WI38 (cell line): Measurements from ENCODE around the gene LZTS3.
"Not testable (repeated sequence)": the region's sequence is repeated elsewhere in the genome, so short reads cannot be mapped to it uniquely, and the experiment has no call there.

Experiments
- H3K4me3 ChIP-seq: 2 replicates; pipeline ENCODE4 v1.5.1; 2011; ENCODE audit warnings: low read depth, mild to moderate bottlenecking, control low read depth, low read length
- TF ChIP-seq, protein P1 (sequence below): IDR thresholded peaks from 2 replicates; pipeline ENCODE4 v1.5.1; 2012; ENCODE audit warnings: low read depth, mild to moderate bottlenecking, control low read depth, low read length

LZTS3 gene

DNA sequence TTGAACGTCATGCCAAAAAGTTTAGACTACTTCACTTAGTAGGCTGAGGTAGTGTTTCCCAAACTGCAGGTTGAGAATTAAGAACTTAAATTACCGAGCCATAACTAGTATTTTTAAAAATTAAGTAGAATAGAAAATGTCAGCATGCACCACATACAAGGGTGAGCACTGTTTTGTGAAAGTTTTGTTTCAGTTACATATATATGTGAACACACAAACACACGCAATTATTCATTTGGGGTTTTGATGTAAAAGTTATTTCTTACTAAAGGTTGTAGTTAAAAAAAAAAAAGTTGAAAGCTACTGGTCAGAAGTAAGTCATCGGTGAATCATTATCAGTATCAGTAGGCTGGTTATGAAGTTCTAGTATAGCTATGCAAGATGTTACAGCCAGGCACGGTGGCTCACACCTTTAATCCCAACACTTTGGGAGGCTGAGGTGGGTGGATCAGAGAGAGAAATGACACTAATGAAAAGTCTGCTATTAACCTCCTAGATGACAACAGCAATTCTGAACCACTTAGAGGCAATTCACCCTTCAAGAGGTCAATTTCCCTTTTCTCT is 37.8 kb downstream of the LZTS3 start:
- no peak overlapping the region for H3K4me3 ChIP-seq
- TF ChIP-seq, protein P1, sequence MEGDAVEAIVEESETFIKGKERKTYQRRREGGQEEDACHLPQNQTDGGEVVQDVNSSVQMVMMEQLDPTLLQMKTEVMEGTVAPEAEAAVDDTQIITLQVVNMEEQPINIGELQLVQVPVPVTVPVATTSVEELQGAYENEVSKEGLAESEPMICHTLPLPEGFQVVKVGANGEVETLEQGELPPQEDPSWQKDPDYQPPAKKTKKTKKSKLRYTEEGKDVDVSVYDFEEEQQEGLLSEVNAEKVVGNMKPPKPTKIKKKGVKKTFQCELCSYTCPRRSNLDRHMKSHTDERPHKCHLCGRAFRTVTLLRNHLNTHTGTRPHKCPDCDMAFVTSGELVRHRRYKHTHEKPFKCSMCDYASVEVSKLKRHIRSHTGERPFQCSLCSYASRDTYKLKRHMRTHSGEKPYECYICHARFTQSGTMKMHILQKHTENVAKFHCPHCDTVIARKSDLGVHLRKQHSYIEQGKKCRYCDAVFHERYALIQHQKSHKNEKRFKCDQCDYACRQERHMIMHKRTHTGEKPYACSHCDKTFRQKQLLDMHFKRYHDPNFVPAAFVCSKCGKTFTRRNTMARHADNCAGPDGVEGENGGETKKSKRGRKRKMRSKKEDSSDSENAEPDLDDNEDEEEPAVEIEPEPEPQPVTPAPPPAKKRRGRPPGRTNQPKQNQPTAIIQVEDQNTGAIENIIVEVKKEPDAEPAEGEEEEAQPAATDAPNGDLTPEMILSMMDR: no peak

DNA sequence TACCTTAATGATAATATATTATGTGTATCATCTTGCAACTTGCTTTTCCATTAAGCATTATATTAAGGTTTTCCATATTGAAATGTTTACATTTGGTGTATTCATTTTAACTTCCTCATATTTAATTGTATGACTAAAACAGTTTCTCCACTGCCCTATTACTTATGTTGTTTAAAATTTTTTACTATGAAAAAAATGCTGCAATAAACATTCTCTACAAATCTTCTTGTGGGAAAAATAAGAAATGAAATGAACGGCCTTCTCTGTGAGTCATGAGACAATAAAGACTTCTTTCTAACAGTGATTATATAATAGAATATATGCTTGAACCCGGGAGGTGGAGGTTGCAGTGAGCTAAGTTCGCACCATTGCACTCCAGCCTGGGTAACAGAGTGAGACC is 39.2 kb downstream of the LZTS3 start:
- TF ChIP-seq, protein P1: no peak
- H3K4me3 ChIP-seq: no peak overlapping the region

DNA sequence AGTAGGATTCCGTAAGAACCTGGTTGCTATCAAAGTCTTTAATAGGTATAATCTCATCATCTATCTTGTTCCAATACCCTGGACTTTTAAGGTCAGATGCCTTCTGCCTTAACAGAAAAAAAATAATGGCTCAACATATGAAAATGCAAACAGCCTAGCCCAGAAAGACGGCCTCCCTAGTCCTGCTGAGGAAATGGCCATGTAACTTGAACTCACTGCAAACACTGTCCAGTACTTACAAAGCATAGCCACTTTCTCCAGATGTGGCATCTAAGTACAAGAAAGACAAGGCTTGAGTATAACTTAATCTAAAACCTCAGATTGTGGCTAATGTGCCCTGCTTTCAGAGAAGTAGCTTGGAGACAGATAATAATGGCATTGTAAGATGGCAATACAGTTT is 40.2 kb downstream of the LZTS3 start:
- TF ChIP-seq, protein P1: no peak
- no peak overlapping the region for H3K4me3 ChIP-seq

DNA sequence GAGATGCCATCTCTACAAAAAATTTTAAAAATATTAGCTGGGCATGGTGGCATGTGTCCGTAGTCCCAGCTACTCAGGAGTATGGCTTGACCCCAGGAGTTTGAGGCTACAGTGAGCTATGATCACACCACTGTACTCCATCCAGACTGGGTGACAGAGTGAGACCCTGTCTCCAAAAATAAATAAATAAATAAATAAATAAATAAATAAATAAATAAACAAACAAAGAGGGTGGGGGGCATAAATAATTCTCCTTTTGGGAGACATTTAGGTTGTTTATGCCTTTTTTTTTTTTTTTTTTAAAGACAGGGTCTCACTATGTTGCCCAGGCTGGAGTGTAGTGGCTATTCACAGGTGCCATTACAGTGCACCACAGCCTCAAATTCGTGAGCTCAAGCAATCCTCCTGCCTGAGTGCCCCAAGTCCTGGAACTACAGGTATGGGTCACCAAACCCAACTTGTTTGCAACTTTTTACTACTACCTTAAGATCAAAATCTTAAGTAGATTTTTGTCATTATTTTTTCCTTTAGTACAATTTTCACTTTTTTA is 43.2 kb downstream of the LZTS3 start:
- TF ChIP-seq, protein P1: no peak
- no peak overlapping the region for H3K4me3 ChIP-seq

DNA sequence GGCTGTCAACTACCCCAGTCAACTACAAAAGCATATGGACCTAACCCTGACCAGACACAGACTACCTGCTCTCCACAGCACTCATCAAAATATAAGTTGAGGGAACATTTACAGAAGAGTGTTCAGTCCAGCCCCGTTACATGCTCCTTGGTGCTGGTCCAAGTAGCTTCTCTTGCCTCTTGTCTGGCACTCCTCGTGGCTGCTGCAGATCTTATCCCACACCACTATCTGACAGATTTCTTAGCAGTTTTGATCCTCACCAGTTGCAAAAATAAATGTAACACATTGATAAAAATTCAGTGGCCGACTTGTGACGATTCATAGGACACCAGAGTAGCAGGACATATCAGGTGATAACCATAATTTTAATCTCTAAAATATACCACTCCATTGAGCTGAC is 44.3 kb downstream of the LZTS3 start:
- no peak overlapping the region for H3K4me3 ChIP-seq
- TF ChIP-seq, protein P1: no peak

DNA sequence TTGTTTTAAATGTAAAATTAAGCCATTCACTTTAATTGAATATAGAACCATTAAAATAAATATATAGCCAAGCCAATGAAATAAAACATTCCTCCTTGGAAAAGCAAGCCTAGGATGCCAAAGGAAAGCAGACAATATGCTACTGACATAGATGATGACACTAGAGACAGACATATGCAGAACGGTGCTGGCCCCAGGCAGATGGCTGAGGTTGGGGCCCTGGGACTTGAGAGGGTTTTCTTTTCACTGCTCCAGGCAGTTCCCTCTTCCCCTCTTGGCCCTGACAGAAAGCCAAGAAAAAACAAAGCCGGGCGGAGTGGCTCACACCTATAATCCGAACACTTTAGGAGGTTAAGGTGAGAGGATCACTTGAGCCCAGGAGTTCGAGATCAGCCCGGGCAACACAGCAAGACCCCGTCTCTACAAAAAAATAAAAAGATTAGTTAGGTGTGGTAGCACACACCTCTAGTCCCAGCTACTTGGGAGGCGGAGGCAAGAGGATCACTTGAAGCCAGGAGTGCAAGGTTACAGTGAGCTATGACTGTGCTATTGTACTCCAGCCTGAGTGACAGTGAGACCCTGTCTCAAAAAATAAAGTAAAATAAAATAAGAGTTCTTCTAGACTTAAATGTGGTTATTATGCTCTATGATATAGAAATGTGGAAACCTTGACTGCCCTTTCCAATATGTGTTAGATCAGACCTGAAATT is 44.9 kb downstream of the LZTS3 start:
- H3K4me3 ChIP-seq: no peak overlapping the region
- TF ChIP-seq, protein P1: no peak

DNA sequence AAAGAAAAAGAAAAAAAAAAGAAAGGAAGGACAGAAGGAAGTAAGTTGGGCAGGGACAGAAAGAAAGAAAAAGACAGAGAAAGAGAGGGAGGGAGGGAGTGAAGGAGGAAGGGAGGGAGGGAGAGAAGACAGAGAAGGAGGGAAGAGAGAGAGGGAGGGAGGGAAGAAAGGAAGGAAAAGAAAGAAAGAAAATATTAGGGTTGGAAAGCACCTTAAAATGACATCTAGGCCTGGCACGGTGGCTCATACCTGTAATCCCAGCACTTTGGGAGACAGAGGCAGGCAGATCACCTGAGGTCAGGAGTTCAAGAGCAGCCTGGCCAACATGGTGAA is 46.9 kb downstream of the LZTS3 start:
- TF ChIP-seq, protein P1: no peak
- no peak overlapping the region for H3K4me3 ChIP-seq

DNA sequence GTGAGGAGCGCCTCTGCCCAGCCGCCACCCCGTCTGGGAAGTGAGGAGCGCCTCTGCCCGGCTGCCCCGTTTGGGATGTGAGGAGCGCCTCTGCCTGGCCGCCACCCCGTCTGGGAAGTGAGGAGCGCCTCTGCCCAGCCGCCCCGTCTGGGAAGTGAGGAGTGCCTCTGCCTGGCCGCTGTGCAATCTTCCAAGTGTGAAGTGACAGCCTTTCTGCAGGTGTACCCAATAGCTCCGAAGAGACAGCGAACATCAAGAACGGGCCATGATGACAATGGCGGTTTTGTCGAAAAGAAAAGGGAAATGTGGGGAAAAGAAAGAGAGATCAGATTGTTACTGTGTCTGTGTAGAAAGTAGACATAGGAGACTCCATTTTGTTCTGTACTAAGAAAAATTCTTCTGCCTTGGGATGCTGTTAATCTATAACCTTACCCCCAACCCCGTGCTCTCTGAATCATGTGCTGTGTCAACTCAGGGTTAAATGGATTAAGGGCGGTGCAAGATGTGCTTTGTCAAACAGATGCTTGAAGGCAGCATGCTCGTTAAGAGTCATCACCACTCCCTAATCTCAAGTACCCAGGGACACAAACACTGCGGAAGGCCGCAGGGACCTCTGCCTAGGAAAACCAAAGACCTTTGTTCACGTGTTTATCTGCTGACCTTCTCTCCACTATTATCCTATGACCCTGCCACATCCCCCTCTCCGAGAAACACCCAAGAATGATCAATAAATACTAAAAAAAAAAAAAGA is 47.4 kb downstream of the LZTS3 start:
- not testable (repeated sequence) for H3K4me3 ChIP-seq

DNA sequence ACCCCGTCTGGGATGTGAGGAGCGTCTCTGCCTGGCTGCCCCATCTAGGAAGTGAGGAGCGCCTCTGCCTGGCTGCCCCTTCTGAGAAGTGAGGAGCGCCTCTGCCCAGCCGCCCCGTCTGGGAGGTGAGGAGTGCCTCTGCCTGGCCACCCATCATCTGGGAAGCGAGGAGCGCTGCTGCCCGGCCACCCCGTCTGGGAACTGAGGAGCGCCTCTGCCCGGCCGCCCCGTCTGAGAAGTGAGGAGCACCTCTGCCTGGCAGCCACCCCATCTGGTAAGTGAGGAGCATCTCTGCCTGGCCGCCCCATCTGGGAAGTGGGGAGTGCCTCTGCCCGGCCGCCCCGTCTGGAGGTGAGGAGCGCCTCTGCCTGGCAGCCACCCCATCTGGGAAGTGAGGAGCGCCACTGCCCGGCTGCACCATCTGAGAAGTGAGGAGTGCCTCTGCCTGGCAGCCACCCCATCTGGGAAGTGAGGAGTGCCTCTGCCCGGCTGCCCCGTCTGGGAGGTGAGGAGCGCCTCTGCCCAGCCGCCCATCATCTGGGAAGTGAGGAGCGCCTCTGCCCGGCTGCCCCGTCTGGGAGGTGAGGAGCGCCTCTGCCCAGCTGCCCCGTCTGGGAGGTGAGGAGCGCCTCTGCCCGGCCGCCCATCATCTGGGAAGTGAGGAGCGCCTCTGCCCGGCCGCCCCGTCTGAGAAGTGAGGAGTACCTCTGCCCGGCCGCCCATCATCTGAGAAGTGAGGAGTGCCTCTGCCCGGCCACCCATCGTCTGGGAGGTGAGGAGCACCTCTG is 48.4 kb downstream of the LZTS3 start:
- not testable (repeated sequence) for H3K4me3 ChIP-seq

DNA sequence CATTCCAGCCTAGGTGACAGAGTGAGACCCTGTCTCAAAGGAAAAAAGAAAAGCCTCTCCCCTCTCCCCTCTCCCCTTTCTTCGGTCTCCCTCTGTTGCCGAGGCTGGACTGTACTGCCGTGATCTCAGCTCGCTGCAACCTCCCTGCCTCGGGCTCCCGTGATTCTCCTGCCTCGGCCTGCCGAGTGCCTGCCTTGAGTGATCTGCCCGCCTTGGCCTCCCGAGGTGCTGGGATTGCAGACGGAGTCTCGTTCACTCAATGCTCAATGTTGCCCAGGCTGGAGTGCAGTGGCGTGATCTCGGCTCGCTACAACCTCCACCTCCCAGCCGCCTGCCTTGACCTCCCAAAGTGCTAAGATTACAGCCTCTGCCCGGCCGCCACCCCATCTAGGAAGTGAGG is 49.2 kb downstream of the LZTS3 start:
- H3K4me3 ChIP-seq: not testable (repeated sequence)
